Esophagus muscularis mucosa (tissue), 4 donors: Measurements from ENCODE around the gene MRPL33.

Source experiments
- CTCF ChIP-seq, 3 experiments: fragments of 200-600 bp in 2 of 3; fragments of 450-650 bp in 1 of 3; sonication (generic) in 2 of 3; IDR thresholded peaks; one replicate each; pipeline ENCODE4 v1.5.1; 2017 to 2019; ENCODE audit warnings: antibody characterized with exemption in 3 of 3, mild to moderate bottlenecking in 2 of 3, moderate library complexity in 1 of 3
- EP300 ChIP-seq: sonication (generic); formaldehyde crosslinking; IDR thresholded peaks from one replicate; pipeline ENCODE4 v1.6.1; 2017; ENCODE audit warnings: antibody characterized with exemption
- POLR2A ChIP-seq: fragments of 450-650 bp; IDR thresholded peaks from one replicate; pipeline ENCODE4 v1.6.1; 2017; ENCODE audit warnings: antibody characterized with exemption, moderate library complexity, mild to moderate bottlenecking, low read depth
- POLR2AphosphoS5 ChIP-seq, 2 donors: sonication (generic); formaldehyde crosslinking; IDR thresholded peaks; one replicate each; pipeline ENCODE4 v1.6.1; 2017; ENCODE audit warnings: antibody characterized with exemption in 2 of 2

- TF ChIP-seq CTCF (IDR thresholded peaks at IDR 0.05) (no peak), POLR2AphosphoS5 (IDR thresholded peaks at IDR 0.05) (peak; percentile 87 to 90), POLR2A (peak; percentile 73), EP300 (peak; percentile 99)
Measured at GRCh38 chr2:27735263-27735904, 36.1 kb upstream of the MRPL33 start.
